Measurements from ENCODE around the gene SREK1. TPM values are rescaled to one million over a fixed set of nuclear protein-coding genes. Genes with fewer than 3 reads are reported as not detected.

The SREK1 gene
- total RNA-seq, 1 experiment from 2014 or later = 59.6 TPM

GRCh38 chr5:66198837-66199236 lies 54.7 kb downstream of the SREK1 start:
- no CpG with 5 or more reads among the region's 1 CpG for WGBS (ENCODE audit: extremely low coverage, insufficient read length, low lambda C conversion rate)
- no peaks in the 10 kb centered on the region; the same call in 1 of the 2 replicates for H3K27me3 Mint-ChIP-seq (ENCODE audit: low read depth)

More at GRCh38 chr5:66198837-66199236, 54.7 kb downstream of the SREK1 start:
- H3K14ac ChIP-seq (ENCODE audit: insufficient read depth, low read length) = no peak overlapping the region
- no peak overlapping the region for H3K27ac Mint-ChIP-seq
- no peaks in the 10 kb centered on the region for H4K20me1 ChIP-seq (ENCODE audit: control insufficient read depth, insufficient read depth, insufficient read length)
- H3K56ac ChIP-seq (ENCODE audit: insufficient read length, low read depth, low read length) = no peak overlapping the region
- no peak overlapping the region for H3K23ac ChIP-seq (ENCODE audit: insufficient read length, low read depth, low read length)
- no peak overlapping the region for H2BK120ac ChIP-seq (ENCODE audit: low read depth, low read length, poor library complexity, severe bottlenecking)
- DNase-seq = no peak
- H3K4me1 ChIP-seq (ENCODE audit: insufficient read depth, low read length) = no peaks in the 10 kb centered on the region
- H3K9me3 Mint-ChIP-seq = no peaks in the 10 kb centered on the region; a peak in 1 of 5 replicates
- H3T11ph ChIP-seq (ENCODE audit: low read length) = no peak overlapping the region
- H3K4me2 ChIP-seq (ENCODE audit: insufficient read depth, insufficient read length, low read length) = no peak overlapping the region
- no peaks in the 10 kb centered on the region; a peak in 1 of 7 replicates for H3K36me3 Mint-ChIP-seq (ENCODE audit: insufficient read depth in 1 of 3, low read depth in 3 of 3)
- H2BK15ac ChIP-seq (ENCODE audit: low read depth, low read length) = no peak overlapping the region
- H4K8ac ChIP-seq (replicated peaks; ENCODE audit: insufficient read length, low read depth, low read length) = no peak overlapping the region
- no peaks in the 10 kb centered on the region for H3K9me3 ChIP-seq (ENCODE audit: control insufficient read depth, low read depth, low read length)
- H3K27ac ChIP-seq (ENCODE audit: insufficient read length, low read depth, low read length) = no peak overlapping the region
- H2BK20ac ChIP-seq (ENCODE audit: low read depth, low read length, poor library complexity, severe bottlenecking) = no peak overlapping the region
- H2BK5ac ChIP-seq (ENCODE audit: insufficient read length, low read length) = no peak overlapping the region
- H3K9ac ChIP-seq (ENCODE audit: extremely low read depth, insufficient read length, low read length) = no peak overlapping the region
- no peak overlapping the region for H3K4ac ChIP-seq (ENCODE audit: low read depth, low read length)
- H2AK5ac ChIP-seq (ENCODE audit: insufficient read length, low read length) = no peak overlapping the region
- H3K27me3 ChIP-seq (ENCODE audit: insufficient read depth, low read length) = no peaks in the 10 kb centered on the region
- H3K79me1 ChIP-seq (ENCODE audit: insufficient read depth, low read depth, low read length, poor library complexity, severe bottlenecking) = no peaks in the 10 kb centered on the region
- no peak for TF ChIP-seq CTCF (conservative IDR thresholded peaks at IDR 0.05)
- no peak overlapping the region for H2AFZ ChIP-seq (ENCODE audit: low read length)
- H3K23me2 ChIP-seq (ENCODE audit: insufficient read length, low read depth, low read length, poor library complexity, severe bottlenecking) = no peaks in the 10 kb centered on the region
- no peak overlapping the region for H4K5ac ChIP-seq (ENCODE audit: insufficient read length, low read depth, low read length)
- H3K4me1 Mint-ChIP-seq = peaks cover 10 to 14% of the 10 kb centered on the region in 2 experiments; a peak in 3 of 4 replicates
- no peaks in the 10 kb centered on the region for H3K79me2 ChIP-seq (ENCODE audit: insufficient read depth, low read length)
- H3K4me3 Mint-ChIP-seq = no peak overlapping the region
- H4K91ac ChIP-seq (ENCODE audit: insufficient read length, low read depth, low read length) = no peak overlapping the region
- H2BK12ac ChIP-seq (ENCODE audit: insufficient read length, low read depth, low read length) = no peak overlapping the region
- H3K18ac ChIP-seq (ENCODE audit: insufficient read length, low read depth, low read length) = no peak overlapping the region
